Measurements from ENCODE around the gene FAM163A. TPM values are rescaled to one million over a fixed set of nuclear protein-coding genes. Genes with fewer than 3 reads are reported as not detected.

The FAM163A gene
- total RNA-seq, 1 experiment from 2014 or later = not detected

GRCh38 chr1:179714159-179714558 lies 28.9 kb upstream of the FAM163A start:
- 0 out of 2 replicates have a peak, but pooled peaks cover 2% of the 10 kb centered on the region for H3K27me3 ChIP-seq (ENCODE audit: low read length)
- H3K36me3 ChIP-seq (ENCODE audit: insufficient read depth, low read length) = no peaks in the 10 kb centered on the region
- H4K20me1 ChIP-seq (ENCODE audit: insufficient read depth, low read depth, low read length) = no peaks in the 10 kb centered on the region
- H2AFZ ChIP-seq (ENCODE audit: low read length) = no peak overlapping the region
- H3K4me2 ChIP-seq (ENCODE audit: low read depth, low read length, poor library complexity, severe bottlenecking) = no peak overlapping the region
- no peaks in the 10 kb centered on the region for H3K9me2 ChIP-seq (replicated peaks; ENCODE audit: insufficient read depth, low read length)
- no peak overlapping the region for H3K4me3 ChIP-seq (ENCODE audit: low read length)
- H3K9me3 ChIP-seq (ENCODE audit: low read length) = peaks cover 36% of the 10 kb centered on the region
- H3K79me2 ChIP-seq (ENCODE audit: low read length) = no peaks in the 10 kb centered on the region
- no peak overlapping the region for H3K9ac ChIP-seq (ENCODE audit: low read length)
- H3K4me1 ChIP-seq (ENCODE audit: low read length) = no peaks in the 10 kb centered on the region
- no peak for DNase-seq
- H3K27ac ChIP-seq (ENCODE audit: low read length) = no peak overlapping the region

- H3K4me3 ChIP-seq (ENCODE audit: low read length) = no peak overlapping the region
- H3K9me2 ChIP-seq (replicated peaks; ENCODE audit: insufficient read depth, low read length) = no peaks in the 10 kb centered on the region
- no peaks in the 10 kb centered on the region for H4K20me1 ChIP-seq (ENCODE audit: insufficient read depth, low read depth, low read length)
- H3K9ac ChIP-seq (ENCODE audit: low read length) = no peak overlapping the region
- peaks cover 39% of the 10 kb centered on the region for H3K9me3 ChIP-seq (ENCODE audit: low read length)
- no peak for DNase-seq
- no peak overlapping the region for H2AFZ ChIP-seq (ENCODE audit: low read length)
- no peaks in the 10 kb centered on the region for H3K79me2 ChIP-seq (ENCODE audit: low read length)
- 0 out of 2 replicates have a peak, but pooled peaks cover 2% of the 10 kb centered on the region for H3K27me3 ChIP-seq (ENCODE audit: low read length)
- no peak overlapping the region for H3K27ac ChIP-seq (ENCODE audit: low read length)
- no peak overlapping the region for H3K4me2 ChIP-seq (ENCODE audit: low read depth, low read length, poor library complexity, severe bottlenecking)
- no peaks in the 10 kb centered on the region for H3K36me3 ChIP-seq (ENCODE audit: insufficient read depth, low read length)
- no peaks in the 10 kb centered on the region for H3K4me1 ChIP-seq (ENCODE audit: low read length)
Measured at GRCh38 chr1:179714623-179715022, 28.5 kb upstream of the FAM163A start.

GRCh38 chr1:179719272-179719671 lies 23.8 kb upstream of the FAM163A start:
- Histone ChIP-seq H3K36me3 (ENCODE audit: insufficient read depth, low read length) (no peaks in the 10 kb centered on the region), H4K20me1 (ENCODE audit: insufficient read depth, low read depth, low read length) (no peaks in the 10 kb centered on the region)

GRCh38 chr1:179728271-179728670 lies 14.8 kb upstream of the FAM163A start:
- Histone ChIP-seq H4K20me1 (ENCODE audit: insufficient read depth, low read depth, low read length) (no peaks in the 10 kb centered on the region), H3K27ac (ENCODE audit: low read length) (no peak overlapping the region), H2AFZ (ENCODE audit: low read length) (no peak overlapping the region), H3K4me1 (ENCODE audit: low read length) (no peaks in the 10 kb centered on the region), H3K9ac (ENCODE audit: low read length) (no peak overlapping the region), H3K36me3 (ENCODE audit: insufficient read depth, low read length) (no peaks in the 10 kb centered on the region), H3K27me3 (ENCODE audit: low read length) (no peaks in the 10 kb centered on the region), H3K9me3 (ENCODE audit: low read length) (no peaks in the 10 kb centered on the region), H3K4me2 (ENCODE audit: low read depth, low read length, poor library complexity, severe bottlenecking) (no peak overlapping the region), H3K79me2 (ENCODE audit: low read length) (no peaks in the 10 kb centered on the region), H3K9me2 (replicated peaks; ENCODE audit: insufficient read depth, low read length) (no peaks in the 10 kb centered on the region), H3K4me3 (ENCODE audit: low read length) (no peak overlapping the region)
- no peak for DNase-seq

More at GRCh38 chr1:179719272-179719671, 23.8 kb upstream of the FAM163A start:
- Histone ChIP-seq H2AFZ (ENCODE audit: low read length) (no peak overlapping the region), H3K9me2 (replicated peaks; ENCODE audit: insufficient read depth, low read length) (no peaks in the 10 kb centered on the region), H3K27me3 (ENCODE audit: low read length) (peaks cover 3% of the 10 kb centered on the region; the same call in 1 of the 2 replicates), H3K27ac (ENCODE audit: low read length) (no peak overlapping the region), H3K4me2 (ENCODE audit: low read depth, low read length, poor library complexity, severe bottlenecking) (no peak overlapping the region), H3K9me3 (ENCODE audit: low read length) (peaks cover 46% of the 10 kb centered on the region), H3K4me3 (ENCODE audit: low read length) (no peak overlapping the region), H3K9ac (ENCODE audit: low read length) (no peak overlapping the region), H3K4me1 (ENCODE audit: low read length) (no peaks in the 10 kb centered on the region), H3K79me2 (ENCODE audit: low read length) (no peaks in the 10 kb centered on the region)
- no peak for DNase-seq

GRCh38 chr1:179729881-179730280 lies 13.2 kb upstream of the FAM163A start:
- no peaks in the 10 kb centered on the region for H3K79me2 ChIP-seq (ENCODE audit: low read length)
- no peaks in the 10 kb centered on the region for H3K9me3 ChIP-seq (ENCODE audit: low read length)
- no peaks in the 10 kb centered on the region for H3K36me3 ChIP-seq (ENCODE audit: insufficient read depth, low read length)
- DNase-seq = no peak
- no peaks in the 10 kb centered on the region for H3K4me1 ChIP-seq (ENCODE audit: low read length)
- H4K20me1 ChIP-seq (ENCODE audit: insufficient read depth, low read depth, low read length) = no peaks in the 10 kb centered on the region
- no peaks in the 10 kb centered on the region for H3K27me3 ChIP-seq (ENCODE audit: low read length)
- H3K4me3 ChIP-seq (ENCODE audit: low read length) = no peak overlapping the region
- H3K4me2 ChIP-seq (ENCODE audit: low read depth, low read length, poor library complexity, severe bottlenecking) = no peak overlapping the region
- no peaks in the 10 kb centered on the region for H3K9me2 ChIP-seq (replicated peaks; ENCODE audit: insufficient read depth, low read length)
- no peak overlapping the region for H3K9ac ChIP-seq (ENCODE audit: low read length)
- H2AFZ ChIP-seq (ENCODE audit: low read length) = no peak overlapping the region
- no peak overlapping the region for H3K27ac ChIP-seq (ENCODE audit: low read length)

- Histone ChIP-seq H3K4me1 (ENCODE audit: low read length) (no peaks in the 10 kb centered on the region), H3K9me3 (ENCODE audit: low read length) (no peaks in the 10 kb centered on the region), H3K4me3 (ENCODE audit: low read length) (no peak overlapping the region), H4K20me1 (ENCODE audit: insufficient read depth, low read depth, low read length) (no peaks in the 10 kb centered on the region), H3K79me2 (ENCODE audit: low read length) (no peaks in the 10 kb centered on the region), H3K9ac (ENCODE audit: low read length) (no peak overlapping the region), H3K27ac (ENCODE audit: low read length) (no peak overlapping the region), H2AFZ (ENCODE audit: low read length) (no peak overlapping the region), H3K36me3 (ENCODE audit: insufficient read depth, low read length) (no peaks in the 10 kb centered on the region), H3K27me3 (ENCODE audit: low read length) (no peaks in the 10 kb centered on the region), H3K9me2 (replicated peaks; ENCODE audit: insufficient read depth, low read length) (no peaks in the 10 kb centered on the region), H3K4me2 (ENCODE audit: low read depth, low read length, poor library complexity, severe bottlenecking) (no peak overlapping the region)
- no peak for DNase-seq
Measured at GRCh38 chr1:179731643-179732042, 11.4 kb upstream of the FAM163A start.

- Histone ChIP-seq H3K36me3 (ENCODE audit: insufficient read depth, low read length) (no peaks in the 10 kb centered on the region), H3K9me3 (ENCODE audit: low read length) (no peaks in the 10 kb centered on the region), H3K9ac (ENCODE audit: low read length) (no peak overlapping the region), H3K27me3 (ENCODE audit: low read length) (no peaks in the 10 kb centered on the region), H3K4me3 (ENCODE audit: low read length) (no peak overlapping the region), H3K9me2 (replicated peaks; ENCODE audit: insufficient read depth, low read length) (no peaks in the 10 kb centered on the region), H3K4me1 (ENCODE audit: low read length) (no peaks in the 10 kb centered on the region), H3K79me2 (ENCODE audit: low read length) (no peaks in the 10 kb centered on the region), H2AFZ (ENCODE audit: low read length) (no peak overlapping the region), H3K4me2 (ENCODE audit: low read depth, low read length, poor library complexity, severe bottlenecking) (no peak overlapping the region), H3K27ac (ENCODE audit: low read length) (no peak overlapping the region), H4K20me1 (ENCODE audit: insufficient read depth, low read depth, low read length) (no peaks in the 10 kb centered on the region)
- no peak for DNase-seq
Measured at GRCh38 chr1:179742291-179742690, 800 bp upstream of the FAM163A start.

GRCh38 chr1:179743679-179744400 lies 749 bp downstream of the FAM163A start:
- Histone ChIP-seq H3K27me3 (ENCODE audit: low read length) (no peaks in the 10 kb centered on the region), H3K9ac (ENCODE audit: low read length) (no peak overlapping the region), H3K79me2 (ENCODE audit: low read length) (no peaks in the 10 kb centered on the region), H3K36me3 (ENCODE audit: insufficient read depth, low read length) (no peaks in the 10 kb centered on the region), H4K20me1 (ENCODE audit: insufficient read depth, low read depth, low read length) (no peaks in the 10 kb centered on the region), H3K9me3 (ENCODE audit: low read length) (no peaks in the 10 kb centered on the region), H3K27ac (ENCODE audit: low read length) (no peak overlapping the region), H2AFZ (ENCODE audit: low read length) (no peak overlapping the region), H3K4me1 (ENCODE audit: low read length) (no peaks in the 10 kb centered on the region), H3K4me2 (ENCODE audit: low read depth, low read length, poor library complexity, severe bottlenecking) (no peak overlapping the region), H3K4me3 (ENCODE audit: low read length) (no peak overlapping the region), H3K9me2 (replicated peaks; ENCODE audit: insufficient read depth, low read length) (no peaks in the 10 kb centered on the region)
- DNase-seq = no peak
